Mesenchymal stem cell (in vitro differentiated cells and primary cell): ENCODE results near the gene MGST2.
"Not testable (repeated sequence)": the region's sequence is repeated elsewhere in the genome, so short reads cannot be mapped to it uniquely, and the experiment has no call there.

Source experiments
- DNase-seq: peaks from one replicate; pipeline ENCODE4 v3.0.0-alpha.2; 2013
- H2AFZ ChIP-seq: one replicate; pipeline ENCODE4 v1.6.1; 2013; ENCODE audit warnings: low read depth, mild to moderate bottlenecking, control low read depth, inconsistent platforms, low read length, moderate library complexity
- H2AK5ac ChIP-seq: 2 replicates; pipeline ENCODE4 v1.6.1; 2013; ENCODE audit warnings: low read length, moderate library complexity, mild to moderate bottlenecking, inconsistent platforms; ENCODE audit not compliant: severe bottlenecking
- H2BK120ac ChIP-seq: one replicate; pipeline ENCODE4 v1.6.1; 2013; ENCODE audit warnings: low read depth, mild to moderate bottlenecking, inconsistent platforms, low read length, moderate library complexity
- H2BK12ac ChIP-seq, 2 experiments: one replicate each; pipeline ENCODE4 v1.6.1; 2013; ENCODE audit warnings: inconsistent platforms in 2 of 2, low read length in 2 of 2, mild to moderate bottlenecking in 2 of 2, moderate library complexity in 2 of 2, control low read depth in 1 of 2
- H2BK15ac ChIP-seq: one replicate; pipeline ENCODE4 v1.6.1; 2013; ENCODE audit warnings: mild to moderate bottlenecking, low read depth, inconsistent platforms; ENCODE audit not compliant: poor library complexity, severe bottlenecking
- H2BK5ac ChIP-seq: 2 replicates; pipeline ENCODE4 v1.6.1; 2013; ENCODE audit warnings: low read depth, mild to moderate bottlenecking, low read length, control low read depth, inconsistent platforms; ENCODE audit not compliant: poor library complexity, severe bottlenecking
- H3K14ac ChIP-seq, 2 experiments: one replicate each; pipeline ENCODE4 v1.6.1; 2013; ENCODE audit warnings: inconsistent platforms in 2 of 2, low read length in 2 of 2, control low read depth in 1 of 2, mild to moderate bottlenecking in 1 of 2, moderate library complexity in 1 of 2
- H3K18ac ChIP-seq, 2 experiments: one replicate each; pipeline ENCODE4 v1.6.1; 2013; ENCODE audit warnings: inconsistent platforms in 2 of 2, low read length in 2 of 2, control low read depth in 1 of 2, low read depth in 1 of 2, mild to moderate bottlenecking in 1 of 2
- H3K23ac ChIP-seq, 2 experiments: one replicate each; pipeline ENCODE4 v1.6.1; 2013; ENCODE audit warnings: inconsistent platforms in 2 of 2, low read length in 2 of 2, mild to moderate bottlenecking in 2 of 2, moderate library complexity in 2 of 2, control low read depth in 1 of 2
- H3K27ac ChIP-seq: 2 replicates; pipeline ENCODE4 v1.5.1; 2013; ENCODE audit warnings: mild to moderate bottlenecking, moderate library complexity, low read length, control low read depth, inconsistent platforms; ENCODE audit not compliant: poor library complexity, severe bottlenecking
- H3K27me3 ChIP-seq, 2 experiments: 2 replicates each; pipeline versions ENCODE4 v1.6.1 to v1.7.0; 2013; ENCODE audit warnings: low read length in 2 of 2, mild to moderate bottlenecking in 2 of 2, moderate library complexity in 2 of 2, control low read depth in 1 of 2, inconsistent platforms in 1 of 2; ENCODE audit not compliant: control insufficient read depth in 1 of 2, insufficient read depth in 1 of 2
- H3K36me3 ChIP-seq, 2 experiments: 2 replicates each; pipeline versions ENCODE4 v1.6.1 to v1.7.0; 2013; ENCODE audit warnings: low read length in 2 of 2, control low read depth in 1 of 2, inconsistent platforms in 1 of 2, low read depth in 1 of 2, mild to moderate bottlenecking in 1 of 2; ENCODE audit not compliant: insufficient read depth in 2 of 2, control insufficient read depth in 1 of 2
- H3K4ac ChIP-seq, 2 experiments: one replicate each; pipeline ENCODE4 v1.6.1; 2013; ENCODE audit warnings: inconsistent platforms in 2 of 2, low read length in 2 of 2, mild to moderate bottlenecking in 2 of 2, moderate library complexity in 2 of 2, control low read depth in 1 of 2, low read depth in 1 of 2
- H3K4me1 ChIP-seq: 2 replicates; pipeline ENCODE4 v1.6.1; 2013; ENCODE audit warnings: low read depth, low read length, control low read depth; ENCODE audit not compliant: control insufficient read depth, insufficient read depth
- H3K4me2 ChIP-seq: 2 replicates; pipeline ENCODE4 v1.6.1; 2013; ENCODE audit warnings: low read length, mild to moderate bottlenecking, inconsistent platforms; ENCODE audit not compliant: poor library complexity, severe bottlenecking
- H3K4me3 ChIP-seq, 2 experiments: 2 replicates each; pipeline versions ENCODE4 v1.5.1 to v1.7.0; 2013; ENCODE audit warnings: low read length in 2 of 2, mild to moderate bottlenecking in 2 of 2, control low read depth in 1 of 2, low read depth in 1 of 2; ENCODE audit not compliant: insufficient read depth in 1 of 2
- H3K79me1 ChIP-seq: replicated peaks from 2 replicates; pipeline ENCODE4 v1.6.1; 2013; ENCODE audit warnings: mild to moderate bottlenecking, control low read depth, low read length, inconsistent platforms; ENCODE audit not compliant: poor library complexity, severe bottlenecking
- H3K9ac ChIP-seq: 2 replicates; pipeline ENCODE4 v1.7.0; 2013; ENCODE audit warnings: mild to moderate bottlenecking, low read length, moderate library complexity
- H3K9me3 ChIP-seq: 2 replicates; pipeline ENCODE4 v1.7.0; 2013; ENCODE audit warnings: mild to moderate bottlenecking, low read length; ENCODE audit not compliant: control insufficient read depth
- H4K8ac ChIP-seq: one replicate; pipeline ENCODE4 v1.6.1; 2013; ENCODE audit warnings: inconsistent platforms, mild to moderate bottlenecking, low read length, moderate library complexity
- H4K91ac ChIP-seq: one replicate; pipeline ENCODE4 v1.6.1; 2013; ENCODE audit warnings: mild to moderate bottlenecking, low read length, inconsistent platforms
- WGBS: methylation state at CpG from one replicate; pipeline ENCODE4 v1.1.7; 2013; ENCODE audit warnings: mixed read lengths; 5-methylcytosine and 5-hydroxymethylcytosine counted together

The MGST2 gene

DNA sequence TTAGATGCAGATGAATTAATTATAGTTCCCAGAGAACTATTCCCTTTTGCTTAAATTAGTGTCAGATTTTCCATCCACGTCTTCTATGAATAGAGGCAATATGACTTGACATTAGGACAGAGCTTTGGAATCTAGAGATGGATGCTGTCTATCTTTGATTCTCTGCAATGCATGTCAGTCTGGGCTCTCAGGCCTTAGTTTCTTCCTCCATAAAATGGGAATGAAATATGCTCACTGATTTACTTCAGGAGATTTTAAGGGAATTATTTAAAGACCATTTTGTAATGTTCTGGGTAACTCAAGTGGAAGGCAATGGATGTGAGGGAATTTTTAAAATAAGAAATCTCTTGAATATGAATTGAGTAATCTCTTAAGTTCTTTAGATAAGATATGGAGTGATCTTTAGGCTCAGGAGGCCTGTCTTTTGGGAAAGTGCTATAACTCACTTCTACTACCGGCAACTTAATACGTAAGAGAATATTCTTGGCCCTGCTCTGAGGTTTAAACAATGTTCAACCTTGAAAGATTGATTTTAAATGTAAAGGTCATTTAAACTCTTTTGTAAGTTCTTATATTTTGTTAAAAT lies 29.0 kb downstream of the MGST2 start:
- Histone ChIP-seq H2BK120ac (no peak overlapping the region), H3K9ac (no peak overlapping the region), H4K91ac (no peak overlapping the region), H2AFZ (no peak overlapping the region), H3K4me2 (no peak overlapping the region), H2BK5ac (no peak overlapping the region), H3K9me3 (peaks cover 11% of the 10 kb centered on the region), H2AK5ac (no peak overlapping the region), H3K27me3 (no peaks in the 10 kb centered on the region), H3K18ac (no peak overlapping the region), H2BK12ac (no peak overlapping the region), H3K4ac (no peak overlapping the region), H3K36me3 (peaks cover 0 to 6% of the 10 kb centered on the region in 2 experiments), H3K27ac (no peak overlapping the region), H3K14ac (no peak overlapping the region), H4K8ac (no peak overlapping the region), H3K4me1 (no peaks in the 10 kb centered on the region), H3K79me1 (peaks cover 12% of the 10 kb centered on the region), H3K4me3 (no peak overlapping the region), H2BK15ac (no peak overlapping the region), H3K23ac (no peak overlapping the region)
- 100% methylated on average over 1 of the region's 3 CpGs for WGBS
- no peak for DNase-seq

DNA sequence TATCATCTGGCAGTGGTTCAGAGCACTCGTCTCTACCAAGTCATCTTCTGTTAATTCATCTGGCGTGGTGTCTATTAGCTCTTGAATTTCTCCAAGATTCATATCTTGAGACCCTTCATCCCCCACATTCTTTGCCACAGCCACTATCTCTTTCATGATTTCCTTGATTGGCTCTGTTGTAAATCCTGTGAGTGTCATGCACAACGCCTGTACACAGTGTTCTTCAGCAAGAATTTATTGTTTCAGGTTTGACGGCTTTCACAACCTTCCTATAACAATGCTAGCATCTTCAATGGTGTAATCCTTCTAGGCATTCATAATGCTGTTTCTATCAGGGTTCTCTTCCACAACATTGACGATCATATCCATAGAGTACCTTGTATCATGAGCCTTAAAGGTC lies 30.9 kb downstream of the MGST2 start:
- no peak overlapping the region for H2BK12ac ChIP-seq
- H3K79me1 ChIP-seq, result peaks cover 8% of the 10 kb centered on the region
- DNase-seq, result no peak
- no peak overlapping the region for H2BK15ac ChIP-seq
- H3K4me2 ChIP-seq, result no peak overlapping the region
- H4K8ac ChIP-seq, result no peak overlapping the region
- no peaks in the 10 kb centered on the region for H3K4me1 ChIP-seq
- H3K27me3 ChIP-seq, result no peaks in the 10 kb centered on the region
- H3K4ac ChIP-seq, result no peak overlapping the region
- H3K9ac ChIP-seq, result no peak overlapping the region
- no peak overlapping the region for H3K14ac ChIP-seq
- no peak overlapping the region for H4K91ac ChIP-seq
- no peak overlapping the region for H2BK5ac ChIP-seq
- peaks cover 11% of the 10 kb centered on the region for H3K9me3 ChIP-seq
- H2BK120ac ChIP-seq, result no peak overlapping the region
- no peak overlapping the region for H2AFZ ChIP-seq
- H3K27ac ChIP-seq, result no peak overlapping the region
- peaks cover 0 to 6% of the 10 kb centered on the region in 2 experiments for H3K36me3 ChIP-seq
- no peak overlapping the region for H3K18ac ChIP-seq
- no peak overlapping the region for H3K23ac ChIP-seq
- WGBS, result 92% methylated on average over 5 of the region's 5 CpGs
- H3K4me3 ChIP-seq, result no peak overlapping the region
- no peak overlapping the region for H2AK5ac ChIP-seq

DNA sequence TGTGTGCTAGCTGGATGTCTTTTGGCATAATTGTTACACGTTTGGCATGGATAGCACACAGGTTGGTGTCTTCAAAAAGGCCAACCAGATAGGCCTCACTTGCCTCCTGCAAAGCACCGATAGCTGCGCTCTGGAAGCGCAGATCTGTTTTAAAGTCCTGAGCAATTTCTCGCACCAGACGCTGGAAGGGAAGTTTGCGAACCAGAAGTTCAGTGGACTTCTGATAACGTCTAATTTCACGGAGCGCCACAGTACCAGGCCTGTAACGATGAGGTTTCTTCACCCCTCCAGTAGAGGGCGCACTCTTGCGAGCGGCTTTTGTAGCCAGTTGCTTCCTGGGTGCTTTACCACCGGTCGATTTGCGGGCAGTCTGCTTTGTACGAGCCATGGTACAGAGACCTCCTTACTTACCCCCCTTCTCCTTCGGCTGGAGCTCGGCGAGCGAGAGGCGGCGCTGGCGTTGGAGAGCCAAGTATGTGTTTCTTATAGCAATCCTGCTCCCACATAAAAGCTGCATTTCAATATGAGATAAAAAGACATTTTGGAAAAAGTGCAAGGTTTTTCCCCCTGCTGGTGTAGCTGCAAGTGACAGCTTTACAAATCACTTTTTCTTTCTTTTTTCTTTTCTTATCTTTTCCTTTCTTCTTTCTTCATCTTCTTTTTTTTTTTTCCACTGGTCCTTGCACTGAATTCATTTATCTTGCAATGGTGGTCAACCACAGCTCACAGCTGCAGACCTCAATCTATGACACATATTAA lies 32.7 kb downstream of the MGST2 start:
- H4K91ac ChIP-seq, H3K18ac ChIP-seq, H3K27me3 ChIP-seq, H4K8ac ChIP-seq, H3K27ac ChIP-seq, H3K9ac ChIP-seq, H3K36me3 ChIP-seq, H2BK5ac ChIP-seq, H2AK5ac ChIP-seq, H2BK15ac ChIP-seq, H3K4me3 ChIP-seq, H3K4me1 ChIP-seq, H2BK12ac ChIP-seq, DNase-seq, H2AFZ ChIP-seq, H2BK120ac ChIP-seq, H3K4me2 ChIP-seq, H3K23ac ChIP-seq, H3K4ac ChIP-seq, H3K14ac ChIP-seq, H3K79me1 ChIP-seq: not testable (repeated sequence)
- H3K9me3 ChIP-seq, result peaks cover 11% of the 10 kb centered on the region
- WGBS, result 87% methylated on average over 3 of the region's 25 CpGs

DNA sequence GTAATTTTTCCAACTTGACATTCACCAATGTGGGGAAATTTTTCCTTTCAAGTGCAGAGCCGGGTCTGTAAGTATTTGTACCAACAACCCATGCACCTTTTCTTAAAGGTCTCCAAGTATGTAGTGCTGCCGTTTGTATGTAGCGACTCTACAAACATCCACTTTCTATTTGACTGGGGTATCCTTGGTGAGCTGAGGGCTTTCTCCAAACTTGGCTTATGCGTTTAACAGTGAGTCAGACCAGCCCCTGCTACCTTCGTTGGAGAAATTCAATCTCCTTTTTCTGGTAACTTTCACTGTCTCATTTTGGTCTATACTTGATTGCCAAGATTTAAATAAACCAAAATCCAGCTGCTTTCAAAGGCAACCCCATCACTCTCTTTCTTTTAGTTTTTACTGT lies 34.9 kb downstream of the MGST2 start:
- Histone ChIP-seq H2BK120ac (no peak overlapping the region), H2AK5ac (no peak overlapping the region), H3K18ac (no peak overlapping the region), H3K27ac (no peak overlapping the region), H2BK15ac (no peak overlapping the region), H3K4ac (no peak overlapping the region), H3K27me3 (no peaks in the 10 kb centered on the region), H3K79me1 (peaks cover 3% of the 10 kb centered on the region), H4K8ac (no peak overlapping the region), H3K9ac (no peak overlapping the region), H3K9me3 (peaks cover 11% of the 10 kb centered on the region), H3K36me3 (peaks cover 0 to 12% of the 10 kb centered on the region in 2 experiments), H3K4me1 (no peaks in the 10 kb centered on the region), H2AFZ (no peak overlapping the region), H3K14ac (no peak overlapping the region), H2BK12ac (no peak overlapping the region), H2BK5ac (no peak overlapping the region), H3K4me3 (no peak overlapping the region), H3K23ac (no peak overlapping the region), H3K4me2 (no peak overlapping the region), H4K91ac (no peak overlapping the region)
- WGBS, result 86% methylated on average over 5 of the region's 5 CpGs
- DNase-seq, result no peak
